GM19467 (cell line): ENCODE results near the gene GID4.

Experiments
- ATAC-seq: cut with Tn5 transposase; IDR thresholded peaks from one replicate; pipeline ENCODE4 v1.9.1; 2021; ENCODE audit warnings: mild to moderate bottlenecking, moderate library complexity; ENCODE audit not compliant: unreplicated experiment

Gene GID4

DNA sequence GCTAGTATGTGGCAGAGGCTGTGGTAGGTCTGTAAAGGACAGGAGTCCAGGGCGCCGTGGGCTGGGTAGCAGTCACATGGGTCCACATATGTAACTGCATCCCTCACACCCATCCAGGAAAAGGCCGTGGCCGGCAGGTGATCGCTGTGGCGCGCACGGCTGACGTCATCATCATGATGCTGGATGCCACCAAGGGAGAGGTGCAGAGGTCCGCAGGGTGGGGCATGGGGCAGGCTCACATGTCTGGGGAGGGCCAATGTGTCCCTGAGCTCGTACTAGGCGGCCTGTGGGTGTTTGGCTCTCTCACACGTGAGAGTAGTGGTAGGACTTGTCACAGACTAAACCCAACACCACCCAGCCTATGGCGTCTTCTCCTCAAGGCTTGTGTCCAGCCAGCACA lies 60.3 kb downstream of the GID4 start:
- no peak for ATAC-seq

DNA sequence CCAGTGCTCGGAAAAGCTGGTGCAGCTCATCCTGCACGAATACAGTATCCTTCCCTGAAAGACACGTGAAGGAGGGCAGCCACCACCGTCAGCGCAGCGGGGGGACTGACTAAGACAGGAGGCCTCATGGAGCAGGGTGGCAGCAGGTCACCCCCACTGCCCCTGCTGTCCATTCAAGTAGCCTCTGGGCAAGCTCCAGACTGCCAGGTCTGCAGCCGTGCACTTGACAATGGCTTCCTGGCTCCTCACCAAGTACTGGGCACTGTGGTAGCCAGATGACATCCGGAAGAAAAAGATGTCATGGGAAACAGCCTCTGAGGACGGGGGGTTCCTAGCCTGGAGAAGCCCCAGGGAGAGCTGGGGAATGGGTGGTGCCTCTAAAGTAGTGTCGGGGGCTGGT lies 61.4 kb downstream of the GID4 start:
- ATAC-seq = no peak

DNA sequence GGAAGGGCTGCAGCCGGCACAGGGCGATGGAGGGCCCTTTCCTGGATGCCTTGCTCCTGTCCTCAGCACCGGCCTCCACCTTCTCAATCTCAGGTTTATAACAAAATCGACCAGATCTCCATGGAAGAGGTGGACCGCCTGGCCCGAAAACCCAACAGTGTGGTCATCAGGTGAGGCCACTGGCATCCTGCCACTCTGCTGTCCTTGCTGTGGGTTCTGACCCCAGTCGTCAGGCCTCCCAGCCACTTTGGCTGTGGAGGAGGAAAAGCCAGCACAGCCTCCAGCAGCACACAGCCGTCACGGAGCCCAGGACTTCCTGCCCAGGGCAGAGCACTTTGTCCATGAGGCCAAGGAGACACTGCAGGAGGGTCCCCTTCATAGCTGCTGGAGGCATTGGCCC lies 62.6 kb downstream of the GID4 start:
- ATAC-seq = no peak

DNA sequence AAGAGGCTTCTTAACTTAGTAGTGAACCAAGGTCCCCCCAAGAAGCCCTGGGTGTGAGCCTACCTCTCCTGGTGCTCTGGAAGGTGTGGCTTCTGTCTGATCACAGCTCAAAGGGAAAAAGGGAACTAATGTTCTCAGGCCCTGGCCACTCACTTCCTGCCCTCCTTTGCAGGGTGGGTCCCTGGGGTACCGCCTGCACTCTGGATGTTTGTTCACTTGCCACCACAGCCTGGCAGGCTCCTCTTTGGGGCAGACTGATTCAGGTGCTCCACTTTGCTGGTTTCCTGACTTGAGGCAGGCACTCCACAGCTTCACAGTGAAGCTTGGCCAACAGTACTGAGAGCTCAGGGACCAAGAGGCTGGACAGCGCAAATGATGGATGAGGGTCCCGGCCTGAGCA lies 63.4 kb downstream of the GID4 start:
- ATAC-seq = no peak

DNA sequence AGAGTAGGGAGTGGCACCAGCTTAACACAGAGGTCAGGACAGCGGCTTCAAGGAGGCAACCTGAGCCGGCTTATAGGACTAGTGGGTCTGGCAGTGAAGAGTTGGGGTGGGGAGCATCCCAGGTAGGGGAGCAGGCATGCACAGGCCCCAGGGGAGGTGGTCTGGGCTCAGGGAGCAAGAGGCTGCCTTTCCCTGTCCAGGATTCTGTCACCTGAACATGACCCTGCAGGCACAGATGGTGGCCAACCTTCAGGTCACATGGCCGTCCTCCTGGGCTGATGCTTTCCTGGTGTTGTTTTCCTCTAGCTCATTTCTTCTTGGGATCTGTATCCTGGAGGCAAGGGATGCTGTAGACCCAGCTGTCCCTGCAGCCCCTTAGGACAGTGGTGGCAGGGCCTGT lies 65.8 kb downstream of the GID4 start:
- ATAC-seq = no peak

DNA sequence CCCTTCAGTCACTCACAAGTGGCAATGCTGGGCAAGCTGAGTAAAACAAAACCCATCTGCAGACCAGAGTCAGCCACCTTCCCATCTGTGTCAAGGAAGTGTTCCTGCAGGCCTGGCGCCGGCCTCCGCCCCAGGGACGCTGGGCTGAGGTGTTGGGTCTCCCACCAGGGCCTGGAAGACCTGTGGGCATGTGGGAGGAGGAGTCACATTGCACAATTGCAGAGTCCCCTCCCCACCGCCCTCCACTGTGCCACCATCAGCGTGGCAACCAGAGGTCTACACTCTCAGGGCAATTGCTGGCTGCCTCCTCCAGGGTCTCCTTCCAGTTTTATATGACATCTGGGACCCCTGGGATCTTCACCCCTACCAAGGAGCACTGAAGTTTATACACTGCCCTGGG lies 66.4 kb downstream of the GID4 start:
- no peak for ATAC-seq

DNA sequence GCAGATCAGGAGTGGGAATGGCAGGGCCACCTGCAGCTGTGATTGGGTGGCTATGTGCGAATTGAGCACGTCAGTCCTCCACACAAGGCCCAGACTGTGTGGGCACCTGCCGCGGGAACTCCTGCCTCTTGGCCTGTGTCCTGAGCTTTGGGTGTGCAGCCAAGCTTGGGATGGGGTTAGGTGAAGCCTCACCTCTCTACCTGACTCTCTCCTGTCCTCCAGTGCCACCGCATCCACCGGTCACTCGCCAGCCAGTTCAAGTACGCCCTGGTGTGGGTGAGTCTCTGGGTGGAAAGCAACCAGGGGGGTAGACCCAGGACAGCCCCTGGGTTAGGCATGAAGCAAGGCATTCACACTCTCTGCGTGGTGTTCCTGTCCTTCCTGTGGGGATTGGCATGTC lies 67.0 kb downstream of the GID4 start:
- no peak for ATAC-seq

DNA sequence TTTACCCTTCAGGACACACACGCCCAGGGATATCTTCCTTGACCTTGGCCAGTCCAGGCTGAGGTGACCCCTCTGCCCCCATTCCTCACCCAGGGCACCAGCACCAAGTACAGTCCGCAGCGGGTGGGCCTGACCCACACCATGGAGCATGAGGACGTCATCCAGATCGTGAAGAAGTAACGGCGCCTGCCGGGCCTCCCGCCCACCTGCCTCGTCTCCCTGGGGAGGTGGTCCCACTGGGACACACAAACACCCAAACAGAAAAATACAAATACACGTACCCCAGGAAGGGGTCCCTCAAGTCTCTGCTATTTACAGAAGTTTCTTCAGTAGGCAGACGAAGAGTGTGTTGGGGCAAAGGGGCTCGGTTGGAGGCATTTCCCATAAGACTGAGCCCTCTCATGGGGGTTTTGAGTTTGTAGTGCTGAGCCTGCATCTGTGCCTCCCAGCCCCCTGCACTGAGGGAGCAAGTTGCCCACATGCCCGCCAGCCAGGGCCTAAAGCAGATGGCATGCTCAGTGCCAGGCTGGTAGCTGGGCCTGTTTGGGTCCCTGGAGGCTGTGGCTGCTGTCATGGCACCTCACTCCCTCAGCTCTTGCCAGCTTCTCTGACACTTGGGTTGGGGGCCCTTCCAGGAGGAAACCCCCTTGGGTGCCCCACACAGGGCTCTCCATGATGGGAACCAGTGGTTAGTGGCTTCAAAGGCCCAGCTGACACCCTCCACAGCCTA lies 68.0 kb downstream of the GID4 start:
- ATAC-seq = no peak

DNA sequence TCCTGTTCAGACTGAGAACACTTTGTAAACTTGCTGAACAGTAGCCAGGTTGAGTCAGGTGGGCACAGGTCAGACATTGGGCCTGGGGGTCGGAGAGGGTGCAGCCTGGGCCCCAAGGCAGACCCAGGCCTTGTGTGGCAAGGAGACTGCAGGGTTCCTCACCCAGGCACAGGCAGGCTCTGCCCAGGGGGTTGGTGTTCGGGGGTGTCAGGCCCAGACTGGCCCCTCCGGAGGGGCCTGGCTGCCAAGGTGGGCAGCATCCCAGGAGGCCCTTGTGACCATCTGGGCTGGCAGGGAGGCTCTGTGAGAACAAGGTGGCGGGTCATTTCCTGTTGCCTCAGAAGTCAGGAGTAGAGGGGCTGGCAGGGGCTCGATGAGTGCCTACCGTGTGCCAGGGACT lies 68.8 kb downstream of the GID4 start:
- ATAC-seq = no peak

DNA sequence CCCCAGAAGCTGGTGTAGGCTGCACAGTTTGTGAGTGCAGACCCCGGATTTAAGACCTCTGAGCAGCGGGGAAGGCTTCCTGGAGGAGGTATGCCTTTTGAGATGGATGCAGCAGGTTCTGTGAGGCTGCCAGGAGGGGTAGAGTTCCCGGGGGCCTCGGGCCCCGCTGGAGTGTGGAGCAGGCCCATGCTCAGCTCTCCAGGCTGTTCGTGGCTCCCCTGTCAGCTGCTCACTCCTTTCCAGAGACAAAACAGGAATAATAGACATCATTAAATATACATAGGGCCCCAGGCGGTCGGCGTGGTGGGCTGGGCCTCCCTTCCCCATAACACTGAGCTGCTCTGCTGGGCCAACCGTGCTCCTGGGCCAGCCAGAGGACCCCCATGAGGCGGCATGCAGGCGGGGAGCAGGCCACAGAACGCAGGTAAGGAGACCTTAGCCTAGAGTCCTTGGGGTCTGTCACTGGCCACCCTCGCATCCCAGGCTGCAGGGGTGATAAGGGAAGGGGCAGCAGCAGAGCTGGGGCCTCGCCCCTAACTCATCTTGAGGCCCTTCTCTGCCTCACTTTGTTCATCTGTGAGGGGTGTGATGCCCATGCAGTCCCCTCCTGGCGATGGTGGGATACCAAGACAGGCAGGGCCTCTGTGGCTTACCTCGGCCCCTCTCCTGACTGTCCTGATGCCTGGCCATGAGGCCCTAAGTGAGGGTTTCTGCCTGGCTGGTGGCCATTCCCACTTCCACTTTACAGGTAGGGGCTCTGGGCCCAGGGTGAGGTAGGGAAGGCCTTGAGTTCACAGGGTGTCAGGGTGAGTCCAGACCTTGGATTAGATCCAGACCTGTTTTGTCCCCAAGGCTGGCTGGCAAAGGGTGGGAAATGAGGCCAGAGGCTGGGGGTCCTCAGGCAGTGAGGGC lies 69.4 kb downstream of the GID4 start, which contains the start of gene MYO15A:
Gene MYO15A, plus strand, starts transcription at position 356 of the 912 bp plus-strand sequence. CDS start 10,045 bp downstream, outside the sequence.
- ATAC-seq = no peak

DNA sequence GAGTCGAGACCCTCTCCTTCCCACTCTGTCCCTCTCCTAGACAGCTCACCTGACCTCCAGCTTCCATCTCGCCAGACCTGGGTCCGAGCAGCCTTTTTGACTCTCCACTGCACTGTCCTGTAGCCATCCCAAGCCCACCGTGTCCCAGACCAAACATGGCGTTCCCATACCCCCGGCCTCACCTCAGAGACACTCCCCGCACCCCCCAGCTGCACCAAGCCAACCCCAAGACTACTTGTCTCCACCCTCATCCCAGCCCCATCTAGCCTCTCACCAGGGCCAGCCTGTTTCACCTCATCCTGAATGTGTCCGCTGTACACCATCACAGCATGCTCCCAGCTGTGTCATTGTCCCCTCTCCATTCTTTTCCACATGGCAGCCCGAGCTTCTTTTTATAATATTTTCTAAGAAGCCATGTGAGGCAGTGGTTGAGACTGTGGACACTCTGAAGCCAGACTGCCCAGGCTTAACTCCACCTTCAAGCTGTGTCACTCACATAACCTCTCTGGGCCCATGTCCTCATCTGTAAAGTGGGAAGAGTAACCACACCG lies 70.8 kb downstream of the GID4 start:
- no peak for ATAC-seq

DNA sequence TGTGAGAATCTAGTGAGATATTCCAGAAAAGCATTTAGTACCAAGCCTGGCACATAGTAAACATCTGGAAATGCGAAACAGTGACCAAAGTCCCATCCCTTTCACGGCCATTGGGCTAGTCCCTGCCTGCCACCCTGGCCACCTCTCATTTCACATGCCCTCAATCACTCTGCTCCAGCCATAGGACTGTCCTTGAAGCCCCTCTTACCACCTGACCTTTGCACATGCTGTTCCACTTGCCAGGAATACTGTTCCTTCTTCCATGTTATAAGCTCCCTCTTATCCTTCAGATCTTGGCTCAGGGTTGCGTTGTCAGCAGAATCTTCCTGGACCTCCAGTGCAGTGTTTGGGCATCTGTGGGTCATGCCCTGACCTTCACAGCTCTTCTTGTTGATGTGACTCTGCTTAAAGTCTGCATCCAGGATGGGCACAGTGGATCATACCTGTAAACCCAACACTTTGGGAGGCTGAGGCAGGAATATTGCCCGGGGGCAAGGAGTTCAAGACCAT lies 71.5 kb downstream of the GID4 start:
- no peak for ATAC-seq

DNA sequence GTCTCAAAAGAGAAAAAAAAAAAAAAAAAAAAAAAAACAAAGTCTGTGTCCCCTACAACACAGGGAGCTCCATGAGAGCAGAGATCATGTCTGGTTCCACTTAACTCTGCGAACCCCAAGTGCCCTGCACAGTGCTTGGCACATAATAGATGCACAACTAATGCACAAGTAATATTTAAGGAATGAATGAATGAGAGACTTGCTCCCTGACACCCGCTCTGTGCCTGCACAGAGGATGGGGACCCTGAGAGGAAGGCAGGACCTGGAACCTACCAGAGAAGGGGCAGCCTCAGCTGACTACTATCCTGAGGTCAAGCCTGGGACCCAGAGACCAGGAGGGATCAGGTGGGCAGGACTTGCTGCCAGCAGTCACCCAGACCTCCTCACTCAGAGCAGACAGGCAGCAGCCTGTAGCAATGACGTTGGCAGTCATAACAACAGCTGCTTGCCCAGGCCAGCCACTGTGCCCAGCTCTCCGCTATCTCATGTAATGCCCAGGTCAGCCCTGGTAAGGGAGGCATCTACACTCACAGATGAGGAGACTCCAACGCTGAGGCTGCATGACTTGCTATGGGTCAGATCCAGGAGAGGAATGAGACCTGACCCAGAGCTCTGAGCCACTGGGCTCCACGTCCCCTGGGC lies 72.2 kb downstream of the GID4 start:
- ATAC-seq = no peak

DNA sequence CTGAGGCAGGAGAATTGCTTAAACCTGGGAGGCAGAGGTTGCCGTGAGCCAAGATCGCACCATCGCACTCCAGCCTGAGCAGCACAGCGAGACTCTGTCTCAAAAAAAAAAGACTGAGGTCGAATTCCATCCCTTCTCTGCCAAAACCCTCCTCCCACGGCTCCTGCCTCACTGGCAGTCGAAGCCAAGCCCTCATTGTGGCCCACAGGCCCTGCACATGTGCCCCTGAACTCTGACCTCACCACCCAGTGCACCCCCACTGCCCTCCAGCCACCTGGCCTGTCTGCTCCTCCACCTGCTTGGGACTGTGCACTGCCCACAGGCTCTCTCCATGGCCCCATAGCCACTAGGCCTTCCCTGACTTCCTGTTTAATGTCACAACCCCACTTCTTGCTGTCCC lies 76.3 kb downstream of the GID4 start:
- ATAC-seq = no peak

DNA sequence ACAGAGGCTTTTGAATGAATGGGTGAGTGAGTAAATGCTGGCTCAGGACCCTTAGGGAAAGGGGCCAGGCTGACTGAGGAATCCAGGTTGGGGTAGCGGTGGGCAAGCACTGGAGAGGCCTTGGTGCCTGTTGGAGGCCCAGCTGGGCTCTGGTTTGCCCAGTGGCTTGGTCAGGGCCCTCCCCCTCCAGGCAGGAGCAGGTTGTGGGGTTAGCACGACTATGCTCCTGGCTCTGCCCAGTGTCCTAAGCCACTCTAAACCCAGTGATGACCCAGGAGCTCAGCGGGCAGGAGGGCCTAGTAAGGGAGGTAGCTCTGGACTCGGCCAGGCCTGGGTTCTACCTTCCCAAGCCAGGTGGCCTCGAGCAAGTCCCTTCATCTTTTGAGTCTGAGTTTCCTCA lies 76.9 kb downstream of the GID4 start:
- no peak for ATAC-seq

DNA sequence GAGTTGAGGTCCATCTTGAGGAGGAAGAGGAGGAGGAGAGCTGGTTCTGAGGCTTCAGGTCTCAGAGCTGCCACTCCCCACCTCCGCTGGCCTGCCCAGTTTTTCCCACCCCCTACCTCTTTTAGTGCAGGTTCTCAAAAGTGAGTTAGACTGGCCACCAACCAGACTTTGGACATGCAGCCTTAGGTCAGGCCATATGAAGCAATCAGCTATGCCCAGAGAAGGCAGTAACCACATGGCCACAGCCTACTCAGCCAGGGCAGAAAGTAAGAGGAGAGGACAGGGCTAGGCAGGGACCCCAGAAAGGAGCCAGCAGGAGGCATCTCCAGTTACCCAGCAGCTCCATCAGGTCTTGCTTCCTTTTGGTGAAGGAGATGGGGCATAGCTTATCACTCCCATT lies 78.3 kb downstream of the GID4 start:
- no peak for ATAC-seq
